Frontal cortex (tissue), 4 donors: ENCODE results near the gene UTS2R. TPM values are rescaled to one million over a fixed set of nuclear protein-coding genes. Genes with fewer than 3 reads are reported as not detected.
"Not testable (repeated sequence)": the region's sequence is repeated elsewhere in the genome, so short reads cannot be mapped to it uniquely, and the experiment has no call there.

Experiments used
- DNase-seq, 2 donors: peaks; one replicate each; pipeline ENCODE4 v3.0.0; 2012; ENCODE audit warnings: low spot score in 2 of 2
- FAIRE-seq: peaks from 2 replicates; lab custom pipeline; 2012; peaks lifted over from hg19 to GRCh38; lab: Jason Lieb, UNC
- total RNA-seq: library from RNA; depleted of rRNA; stranded (reverse); fragments of >200 nt; gene quantifications from one replicate; pipeline ENCODE4 v1.2.3, GENCODE V29; 2014
- donor health status: control.
- donor health status: control.
- donor health status: control.

The UTS2R gene
- total RNA-seq, 1 donor from 2014 or later: not detected

DNA sequence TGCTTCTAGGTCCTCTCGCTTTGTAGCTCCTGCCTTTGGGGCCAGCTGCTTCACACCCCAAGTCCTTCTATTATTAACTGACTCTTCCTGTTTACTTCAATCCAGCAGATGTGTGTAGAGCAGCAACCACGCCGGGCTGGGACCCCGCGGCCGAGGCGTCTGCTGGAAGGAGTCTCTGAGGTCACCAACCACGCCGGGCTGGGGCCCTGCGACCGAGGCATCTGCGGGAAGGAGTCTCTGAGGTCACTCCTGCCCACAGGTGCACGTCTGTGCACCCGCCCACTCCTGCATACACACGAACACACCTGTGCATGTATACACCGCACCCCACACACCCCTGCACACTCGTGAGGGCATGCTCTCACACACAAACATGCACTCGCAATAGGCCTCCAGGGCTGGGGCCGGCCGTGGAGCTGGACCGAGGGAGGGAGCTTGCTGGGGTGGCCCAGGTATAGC, 20.3 kb upstream of the UTS2R start:
- FAIRE-seq (no peak), DNase-seq (no peak)

DNA sequence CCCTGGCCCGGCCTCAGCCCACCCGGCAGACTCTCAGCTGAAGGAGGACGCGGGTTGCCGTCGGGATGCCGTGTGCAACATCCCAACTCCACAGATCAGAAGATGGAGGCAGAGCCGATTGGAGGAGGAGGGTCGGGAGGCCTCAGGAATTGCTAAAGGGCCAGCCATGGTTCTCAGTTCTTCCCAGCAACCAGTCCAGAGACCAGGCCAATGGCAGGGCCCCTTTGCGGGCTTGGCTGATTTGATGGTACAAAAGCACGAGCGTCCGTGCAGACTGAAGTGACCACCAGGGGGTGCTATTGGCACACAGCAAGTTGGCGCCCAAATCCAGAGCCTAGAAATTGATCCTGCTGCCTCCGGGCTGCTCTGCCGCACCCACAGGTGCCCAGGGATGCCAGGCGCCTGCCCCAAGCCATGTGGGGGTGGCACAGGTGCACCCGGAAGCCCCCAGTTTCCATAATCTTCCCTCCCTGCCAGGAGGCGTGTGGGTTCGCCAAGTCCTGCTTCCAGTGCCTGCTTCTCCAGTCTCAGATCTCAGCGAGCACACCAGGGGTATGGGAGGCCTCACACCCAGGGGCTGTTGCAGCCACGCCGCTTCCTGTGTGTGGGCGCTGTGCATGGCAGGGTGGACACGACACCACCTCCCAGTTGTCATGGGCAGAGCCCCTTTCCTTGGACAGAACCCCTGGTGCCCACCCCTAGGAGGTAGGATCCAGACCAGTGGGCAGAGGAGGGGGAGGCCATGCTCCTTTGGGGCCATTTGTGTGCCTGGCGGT, 19.7 kb upstream of the UTS2R start:
- DNase-seq: peak; percentile 80 to 87
- FAIRE-seq: no peak

DNA sequence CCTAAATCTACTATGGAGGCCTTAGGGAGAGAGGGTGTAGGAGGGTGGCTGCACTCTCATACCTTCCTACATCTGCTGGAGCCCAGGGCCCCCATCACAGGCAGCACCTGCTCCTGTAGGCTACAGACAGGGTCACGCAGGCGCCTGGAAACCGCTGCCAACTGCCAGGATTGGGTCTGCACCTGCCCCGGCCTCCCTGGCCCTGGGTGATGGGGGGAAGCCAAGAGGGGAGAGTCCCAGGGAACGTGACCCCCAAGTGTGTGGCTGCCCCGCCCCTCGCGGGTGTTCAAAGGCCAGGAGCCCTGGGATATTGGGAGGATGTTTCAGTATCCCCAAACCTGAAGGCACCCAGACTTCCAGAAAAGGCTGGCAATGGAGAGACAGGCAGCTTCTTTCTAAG, 18.1 kb upstream of the UTS2R start:
- no peak for DNase-seq
- FAIRE-seq: no peak

GRCh38 chr17:82354804-82355308, 16.7 kb upstream of the UTS2R start:
- FAIRE-seq (no peak), DNase-seq (no peak)

- FAIRE-seq: no peak
Observed at GRCh38 chr17:82355770-82356427, 15.7 kb upstream of the UTS2R start.

DNA sequence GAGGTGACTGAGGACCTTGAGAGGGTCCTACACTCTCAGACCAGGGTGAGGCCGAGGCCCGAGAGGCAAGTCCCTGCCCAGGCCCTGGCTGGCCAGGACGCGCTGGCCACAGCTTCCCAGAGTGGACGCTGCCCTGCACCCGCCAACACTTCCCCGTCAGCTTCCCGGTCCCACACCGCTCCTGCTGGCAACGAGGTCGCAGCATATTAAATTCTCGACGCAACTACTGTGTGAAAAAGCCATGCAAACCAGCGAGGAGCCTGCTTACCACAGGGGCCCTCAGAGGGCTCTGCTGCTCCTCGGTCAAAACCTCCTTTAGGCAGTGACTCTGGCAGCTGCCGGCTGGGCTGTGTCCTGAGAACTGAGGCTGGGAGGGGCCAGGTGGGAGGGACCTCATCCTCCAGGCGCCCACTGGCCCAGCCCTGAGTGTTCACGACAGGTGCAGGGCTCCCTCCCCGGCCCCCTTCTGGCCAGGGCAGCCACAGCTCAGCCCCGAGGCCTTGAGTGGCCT, 14.7 kb upstream of the UTS2R start:
- DNase-seq (no peak), FAIRE-seq (no peak)

More at GRCh38 chr17:82355770-82356427, 15.7 kb upstream of the UTS2R start:
- no peak for DNase-seq

DNA sequence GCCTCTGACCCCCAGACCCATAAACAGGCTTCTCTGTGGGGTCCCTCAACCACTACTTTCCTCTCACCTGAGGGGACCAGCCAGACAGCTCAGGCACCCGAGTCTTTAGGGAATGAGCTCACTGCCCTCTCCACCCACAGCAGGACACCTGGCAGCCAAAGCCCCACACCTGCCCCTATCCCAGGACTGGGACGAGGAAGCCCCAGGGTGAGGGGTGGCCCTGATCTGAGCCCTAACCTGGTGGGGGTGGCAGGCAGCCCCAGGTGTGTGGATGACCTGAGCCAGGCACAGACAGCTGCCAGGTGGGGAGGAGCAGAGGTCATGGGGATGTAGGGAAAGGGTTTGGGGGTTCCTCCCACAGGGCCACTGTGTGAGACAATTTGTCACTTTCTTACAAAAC, 14.2 kb upstream of the UTS2R start:
- no peak for FAIRE-seq
- DNase-seq: no peak

DNA sequence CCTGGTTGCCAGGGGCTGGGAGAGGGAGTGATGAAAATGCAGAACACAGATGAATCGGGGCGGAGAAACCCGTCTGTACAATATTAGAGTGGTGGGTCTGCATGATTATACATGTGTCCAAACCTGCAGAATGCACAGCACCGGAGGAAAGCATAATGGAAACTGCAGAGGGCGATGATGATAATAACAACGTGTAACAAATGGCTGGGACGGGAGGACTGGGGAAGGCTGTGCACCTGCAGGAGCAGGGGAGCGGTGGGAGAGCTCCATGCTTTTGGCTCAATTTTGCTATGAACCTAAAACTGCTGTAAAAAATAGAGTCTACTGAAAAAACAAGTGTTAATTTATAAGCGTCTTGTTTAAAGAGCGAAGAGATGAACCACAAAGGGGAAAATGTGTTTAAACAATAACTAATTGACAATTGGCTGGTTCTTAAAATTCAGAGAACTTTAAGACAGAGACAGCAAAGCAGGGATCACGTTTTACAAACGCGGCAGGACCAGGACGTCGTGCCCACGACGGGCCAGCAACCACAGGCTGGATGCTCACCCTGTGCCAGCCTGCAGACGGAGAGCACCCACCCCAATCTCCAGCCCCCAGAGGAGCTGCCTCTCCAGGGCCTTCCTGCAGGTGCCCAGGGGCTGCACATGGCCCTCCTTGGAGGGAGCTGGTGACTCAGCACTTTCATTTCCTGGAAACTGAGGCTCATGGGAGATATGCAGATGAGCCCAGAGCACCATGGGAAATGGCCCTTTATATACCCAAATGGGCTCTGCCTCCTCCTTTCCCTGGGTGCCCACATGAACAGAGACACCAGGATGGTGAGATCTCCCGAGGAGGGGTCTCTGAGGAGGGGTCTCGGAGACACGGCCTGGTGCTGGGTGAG, 12.9 kb upstream of the UTS2R start, which contains the start of gene TEX19:
TSS of gene TEX19 (plus strand) at position 783 of the 886 bp plus-strand sequence. CDS start 2,904 bp downstream, outside the sequence.
- FAIRE-seq: no peak
- no peak for DNase-seq

DNA sequence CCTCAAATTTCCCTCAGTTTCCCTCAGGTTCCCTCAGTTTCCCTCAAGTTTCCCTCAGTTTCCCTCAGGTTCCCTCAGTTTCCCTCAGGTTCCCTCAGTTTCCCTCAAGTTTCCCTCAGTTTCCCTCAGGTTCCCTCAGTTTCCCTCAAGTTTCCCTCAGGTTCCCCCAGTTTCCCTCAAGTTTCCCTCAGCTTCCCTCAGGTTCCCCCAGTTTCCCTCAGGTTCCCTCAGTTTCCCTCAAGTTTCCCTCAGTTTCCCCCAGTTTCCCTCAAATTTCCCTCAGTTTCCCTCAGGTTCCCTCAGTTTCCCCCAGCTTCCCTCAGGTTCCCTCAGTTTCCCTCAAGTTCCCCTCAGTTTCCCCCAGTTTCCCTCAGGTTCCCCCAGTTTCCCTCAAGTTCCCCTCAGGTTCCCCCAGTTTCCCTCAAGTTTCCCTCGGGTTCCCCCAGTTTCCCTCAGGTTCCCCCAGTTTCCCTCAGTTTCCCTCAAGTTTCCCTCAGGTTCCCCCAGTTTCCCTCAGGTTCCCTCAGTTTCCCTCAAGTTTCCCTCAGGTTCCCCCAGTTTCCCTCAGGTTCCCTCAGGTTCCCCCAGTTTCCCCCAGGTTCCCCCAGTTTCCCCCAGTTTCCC, 12.0 kb upstream of the UTS2R start:
- not testable (repeated sequence) for DNase-seq, FAIRE-seq

GRCh38 chr17:82361885-82362633, 9.5 kb upstream of the UTS2R start:
- FAIRE-seq: no peak
- no peak for DNase-seq

DNA sequence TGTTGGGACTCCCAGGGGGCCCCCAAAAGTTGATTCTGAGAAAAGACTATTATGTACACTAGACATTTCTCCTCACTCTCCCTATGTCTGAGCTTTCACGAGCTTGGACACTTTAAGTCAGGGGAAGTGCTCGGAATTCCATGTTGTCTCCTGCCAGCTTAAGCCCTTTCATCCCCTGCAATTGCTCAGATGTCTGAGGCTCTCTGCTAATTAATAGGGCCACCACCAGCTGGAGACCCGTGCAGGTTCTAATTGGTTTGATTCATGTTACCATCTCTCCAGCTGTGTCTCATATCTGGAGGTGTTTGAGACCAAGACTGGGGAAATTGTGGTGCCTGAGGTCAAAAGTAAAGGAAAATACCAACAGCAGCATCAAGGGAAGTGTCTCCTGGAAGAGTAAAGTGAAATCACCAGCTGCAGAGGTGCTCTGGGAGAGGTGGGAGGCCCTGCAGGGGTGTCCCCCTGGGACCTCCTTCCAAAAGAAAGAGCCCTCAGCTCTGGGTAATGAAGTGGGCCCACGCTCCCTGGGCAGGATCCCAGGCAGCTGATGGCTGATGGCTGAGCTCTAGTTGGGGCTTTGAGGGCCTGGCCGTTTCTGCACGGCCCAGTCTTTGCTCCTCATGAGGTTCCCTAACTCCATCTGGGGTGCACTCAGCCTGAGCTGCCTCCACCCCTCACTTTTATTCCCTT, 5.8 kb upstream of the UTS2R start:
- FAIRE-seq (no peak), DNase-seq (no peak)

DNA sequence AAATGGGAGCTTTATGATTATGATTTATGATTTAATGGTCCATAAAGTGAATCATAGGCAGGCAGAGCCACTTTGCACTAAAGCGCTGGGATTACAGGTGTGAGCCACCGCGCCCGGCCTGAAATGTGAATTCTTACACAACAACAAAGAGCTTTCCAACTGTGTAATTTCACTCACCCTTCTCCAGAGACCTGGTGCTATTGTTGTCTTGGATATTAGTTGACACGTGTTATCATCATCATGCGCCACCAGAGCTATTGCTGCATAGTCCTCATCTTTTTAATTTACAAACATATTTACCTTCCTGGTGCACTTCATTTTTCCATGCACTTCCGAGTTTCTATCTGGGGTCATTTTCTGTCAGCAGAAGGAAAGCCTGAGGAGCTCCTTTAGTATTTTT, 4.8 kb upstream of the UTS2R start:
- FAIRE-seq (no peak), DNase-seq (no peak)

DNA sequence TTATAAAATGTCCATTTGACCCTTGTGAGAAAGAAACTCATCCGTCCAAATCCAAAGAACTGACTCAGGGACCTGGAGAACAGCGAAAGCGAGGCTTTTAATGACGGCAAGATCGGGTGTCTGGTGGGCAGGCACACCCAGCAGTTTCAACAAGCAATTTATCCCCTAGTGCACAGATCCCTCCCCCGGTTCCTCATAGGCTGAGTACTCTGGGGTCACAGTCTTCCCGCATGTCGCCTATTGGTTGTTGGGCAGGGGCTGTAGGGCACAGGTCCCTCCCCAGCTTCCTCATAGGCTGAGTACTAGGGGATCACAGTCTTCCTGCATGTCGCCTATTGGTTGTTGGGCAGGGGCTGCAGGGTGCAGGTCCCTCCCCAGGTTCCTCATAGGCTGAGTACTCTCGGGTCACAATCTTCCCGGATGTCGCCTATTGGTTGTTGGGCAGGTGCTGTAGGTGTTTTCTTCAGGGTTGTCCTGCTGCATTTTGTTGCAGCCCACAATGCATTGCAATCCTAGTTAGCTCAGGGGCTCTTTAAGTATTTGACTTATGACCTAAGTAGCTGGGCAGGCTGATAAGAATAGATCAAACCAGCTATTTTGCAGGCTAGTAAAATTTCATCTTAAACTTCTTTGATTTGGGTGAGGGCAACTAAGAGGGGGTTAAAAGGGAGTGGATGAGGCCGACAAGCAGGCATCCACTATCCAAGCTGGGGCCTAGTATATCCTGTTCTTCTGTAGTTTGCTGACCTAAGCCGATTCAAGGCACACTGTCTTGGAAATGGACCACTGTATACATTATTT, 3.6 kb upstream of the UTS2R start:
- FAIRE-seq (no peak), DNase-seq (no peak)

- FAIRE-seq (no peak), DNase-seq (no peak)
Observed at GRCh38 chr17:82369211-82369610, 2.4 kb upstream of the UTS2R start.

- no peak for DNase-seq
Observed at GRCh38 chr17:82370471-82371332, 863 bp upstream of the UTS2R start.

DNA sequence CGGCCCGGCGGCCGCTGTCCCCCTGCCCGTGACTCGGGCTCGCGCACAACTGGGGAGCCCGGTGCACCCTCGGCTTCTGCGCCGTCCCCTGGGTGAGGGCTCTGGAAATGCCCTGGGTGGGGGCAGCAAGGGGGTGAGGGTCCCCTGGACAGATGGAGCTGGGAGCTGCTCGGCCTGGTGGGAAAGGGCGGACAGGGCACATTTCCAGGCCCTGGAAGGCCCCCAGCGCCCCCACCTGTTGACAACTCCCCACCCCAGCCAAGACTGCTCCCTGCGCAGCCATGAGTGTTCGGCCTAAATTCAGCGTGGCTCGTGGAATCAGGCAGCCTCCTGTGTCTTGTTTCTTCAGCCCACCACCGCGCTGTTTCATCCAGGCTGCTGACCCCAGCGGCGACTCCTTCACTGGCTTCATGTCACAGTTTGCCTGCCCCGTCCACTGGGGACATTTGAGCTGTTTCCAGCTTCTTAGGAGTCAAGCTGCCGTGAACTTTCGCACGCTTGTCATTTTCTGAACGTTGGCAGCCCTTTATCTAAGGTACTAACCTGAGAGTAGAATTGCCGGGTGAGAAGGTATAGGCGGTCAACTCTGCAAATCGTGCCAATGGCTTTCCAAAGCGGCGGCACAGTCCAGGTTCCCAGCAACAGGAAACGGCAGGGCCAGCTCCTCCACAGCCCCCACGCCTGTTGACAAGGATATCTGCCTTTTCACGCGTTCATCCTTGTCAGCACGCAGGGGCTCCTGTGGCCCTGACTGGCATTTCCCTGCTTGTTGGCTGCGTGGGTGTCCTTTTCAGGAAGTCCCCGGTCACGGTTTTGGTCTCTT, 895 bp downstream of the UTS2R start:
- FAIRE-seq (no peak), DNase-seq (no peak)

More at GRCh38 chr17:82370471-82371332, 863 bp upstream of the UTS2R start:
- FAIRE-seq: no peak
